HCT116 (cell line): ENCODE results near the gene CAMK2A. TPM values are rescaled to one million over a fixed set of nuclear protein-coding genes. Genes with fewer than 3 reads are reported as not detected.

ENCODE experiments used
- ATAC-seq: fragments of 200-7000 bp; cut with Tn5 transposase; 2 replicates; pipeline ENCODE4 v1.9.1; 2020; ENCODE audit warnings: mild to moderate bottlenecking, moderate library complexity
- BruUV-seq: library from RNA; stranded (reverse); fragments of 400-500 nt; replicated peaks from 2 replicates; lab custom pipeline; 2021; lab: Mats Ljungman, UMichigan
- CTCF ChIA-PET: fragments of 300-600 bp; sonication (Branson Sonifier 250); formaldehyde crosslinking; loops from one replicate; lab custom pipeline; 2021; ENCODE audit warnings: antibody characterized with exemption; lab: Charles Lee
- POLR2A ChIA-PET: fragments of 300-600, 350-600 bp; sonication (Branson Sonifier 250); formaldehyde crosslinking; loops from one replicate; lab custom pipeline; 2021; ENCODE audit warnings: antibody characterized with exemption; lab: Charles Lee
- RAD21 ChIA-PET, 2 experiments: fragments of 300-600 bp; sonication (Branson Sonifier 250); formaldehyde crosslinking; loops; one replicate each; lab custom pipeline; 2023; ENCODE audit warnings: low total read pairs in 2 of 2; ENCODE audit not compliant: uncharacterized antibody in 2 of 2, unreplicated experiment in 2 of 2, low non-redundant PET in 1 of 2; lab: Charles Lee
- DNase-seq: peaks from one replicate; pipeline ENCODE4 v3.0.0-alpha.2; 2010; ENCODE audit warnings: low read depth, low spot score
- H2AFZ ChIP-seq: fragments of 200-600 bp; shearing (Covaris generic), sonication (generic); 2 replicates; pipeline ENCODE4 v1.6.1; 2017; ENCODE audit warnings: low read depth, mixed run types, mixed read lengths, antibody characterized with exemption, low read length; ENCODE audit not compliant: poor library complexity, severe bottlenecking
- H3K27ac ChIP-seq: 2 replicates; pipeline ENCODE4 v1.5.1; 2012; ENCODE audit warnings: low read depth, low read length
- H3K27me3 ChIP-seq: fragments of 200-600 bp; sonication (generic); 2 replicates; pipeline ENCODE4 v1.6.1; 2016; ENCODE audit warnings: mixed run types, low read length, mixed read lengths; ENCODE audit not compliant: insufficient read depth
- H3K36me3 ChIP-seq, 2 experiments: fragments of 200-500 bp in 1 of 2; fragments of 200-600 bp in 1 of 2; sonication (Bioruptor generic) in 1 of 2; sonication (generic) in 1 of 2; 2 replicates each; pipeline versions ENCODE4 v1.5.1 to v1.6.1; 2014 to 2016; ENCODE audit warnings: low read length in 2 of 2, inconsistent platforms in 1 of 2, mixed read lengths in 1 of 2, mixed run types in 1 of 2; ENCODE audit not compliant: insufficient read depth in 2 of 2, control insufficient read depth in 1 of 2
- H3K4me1 ChIP-seq, 2 experiments: fragments of 200-600 bp in 1 of 2; sonication (generic) in 1 of 2; 2 replicates each; pipeline versions ENCODE4 v1.5.1 to v1.6.1; 2012 to 2017; ENCODE audit warnings: low read length in 2 of 2, inconsistent platforms in 1 of 2, mild to moderate bottlenecking in 1 of 2, mixed read lengths in 1 of 2, mixed run types in 1 of 2, moderate library complexity in 1 of 2; ENCODE audit not compliant: insufficient read depth in 2 of 2, control insufficient read depth in 1 of 2
- H3K4me2 ChIP-seq: fragments of 200-600 bp; sonication (generic); 2 replicates; pipeline ENCODE4 v1.6.1; 2017; ENCODE audit warnings: mixed run types, low read length, mixed read lengths
- H3K4me3 ChIP-seq, 2 experiments: fragments of 200-600 bp in 1 of 2; sonication (generic) in 1 of 2; replicated peaks in 1 of 2; 2 replicates each; pipeline ENCODE4 v1.5.1; 2011 to 2016; ENCODE audit warnings: low read length in 2 of 2, control low read depth in 1 of 2, low read depth in 1 of 2, mild to moderate bottlenecking in 1 of 2, mixed read lengths in 1 of 2, mixed run types in 1 of 2
- H3K79me2 ChIP-seq: fragments of 200-600 bp; sonication (generic); 2 replicates; pipeline ENCODE4 v1.6.1; 2017; ENCODE audit warnings: mild to moderate bottlenecking, mixed run types, low read length, moderate library complexity, mixed read lengths; ENCODE audit not compliant: insufficient read depth
- H3K9ac ChIP-seq: fragments of 200-600 bp; sonication (generic); 2 replicates; pipeline ENCODE4 v1.6.1; 2016; ENCODE audit warnings: low read length, mixed read lengths
- H3K9me2 ChIP-seq: fragments of 200-600 bp; sonication (generic), shearing (Covaris generic); 2 replicates; pipeline ENCODE4 v1.6.1; 2017; ENCODE audit warnings: mixed run types, mild to moderate bottlenecking, moderate library complexity; ENCODE audit not compliant: insufficient read depth
- H3K9me3 ChIP-seq, 2 experiments: fragments of 200-500 bp in 1 of 2; fragments of 200-600 bp in 1 of 2; sonication (Bioruptor generic) in 1 of 2; sonication (generic) in 1 of 2; 2 replicates each; pipeline ENCODE4 v1.6.1; 2014 to 2017; ENCODE audit warnings: low read length in 2 of 2, mixed read lengths in 2 of 2, inconsistent platforms in 1 of 2, low read depth in 1 of 2, mild to moderate bottlenecking in 1 of 2, mixed run types in 1 of 2, moderate library complexity in 1 of 2; ENCODE audit not compliant: control insufficient read depth in 1 of 2, insufficient read depth in 1 of 2
- H4K20me1 ChIP-seq: fragments of 200-600 bp; sonication (generic), shearing (Covaris generic); 2 replicates; pipeline ENCODE4 v1.6.1; 2017; ENCODE audit warnings: mixed run types, mild to moderate bottlenecking, moderate library complexity; ENCODE audit not compliant: insufficient read depth
- CBX3 ChIP-seq: IDR thresholded peaks from 2 replicates; pipeline ENCODE4 v1.6.1; 2012; ENCODE audit warnings: low read depth
- EGR1 ChIP-seq: IDR thresholded peaks from 2 replicates; pipeline ENCODE4 v1.6.1; 2012; ENCODE audit warnings: low read depth
- EZH2 ChIP-seq: fragments of 200-600 bp; sonication (generic); IDR thresholded peaks from 2 replicates; pipeline ENCODE4 v1.6.1; 2017; ENCODE audit warnings: antibody characterized with exemption, mixed run types
- EZH2phosphoT487 ChIP-seq: fragments of 200-600 bp; IDR thresholded peaks from 2 replicates; pipeline ENCODE4 v1.6.1; 2018; ENCODE audit warnings: antibody characterized with exemption, borderline replicate concordance
- FOSL1 ChIP-seq: IDR thresholded peaks from 2 replicates; pipeline ENCODE4 v1.6.1; 2012; ENCODE audit warnings: low read depth
- SRF ChIP-seq: IDR thresholded peaks from 2 replicates; pipeline ENCODE4 v1.6.1; 2012; ENCODE audit warnings: low read depth
- YY1 ChIP-seq: IDR thresholded peaks from 2 replicates; pipeline ENCODE4 v1.6.1; 2011; ENCODE audit warnings: low read length, low read depth, moderate library complexity, mild to moderate bottlenecking; ENCODE audit not compliant: insufficient replicate concordance; ENCODE audit errors: extremely low read depth
- intact Hi-C: fragments of 100-400 bp; cut with micrococcal nuclease; formaldehyde crosslinking; loops from 2 replicates; pipeline ENCODE4 v1.10.0; 2022
- total RNA-seq: library from RNA; stranded (reverse); gene quantifications from one replicate; pipeline ENCODE4 v1.2.1, GENCODE V29; 2021; ENCODE audit not compliant: unreplicated experiment
- TF ChIP-seq, protein P1 (sequence below): IDR thresholded peaks from 2 replicates; pipeline ENCODE4 v1.6.1; 2011; ENCODE audit warnings: mild to moderate bottlenecking, low read length, moderate library complexity; ENCODE audit not compliant: insufficient replicate concordance; ENCODE audit errors: extremely low read depth
- TF ChIP-seq, protein P2 (sequence below): IDR thresholded peaks from 2 replicates; pipeline ENCODE4 v1.6.1; 2012; ENCODE audit warnings: low read depth

The CAMK2A gene
- total RNA-seq, 1 experiment from 2014 or later, result not detected

GRCh38 chr5:150316320-150316719 lies 26.7 kb upstream of the CAMK2A start:
- Histone ChIP-seq H3K36me3 (no peaks in the 10 kb centered on the region), H3K9ac (peak overlapping the region; percentile 29; the same call in 1 of the 2 replicates), H3K9me2 (no peaks in the 10 kb centered on the region), H2AFZ (no peak overlapping the region), H3K79me2 (no peaks in the 10 kb centered on the region), H3K4me2 (peak overlapping the region; percentile 69; the same call in 1 of the 2 replicates), H3K9me3 (no peaks in the 10 kb centered on the region), H3K4me3 (no peak overlapping the region), H3K27me3 (no peaks in the 10 kb centered on the region), H3K4me1 (peaks cover 16 to 45% of the 10 kb centered on the region in 2 experiments), H3K27ac (no peak overlapping the region), H4K20me1 (no peaks in the 10 kb centered on the region)
- intact Hi-C loops, result no loop called here
- DNase-seq, result no peak
- TF ChIP-seq EZH2phosphoT487 (no peak), FOSL1 (no peak), CBX3 (no peak), EGR1 (no peak), EZH2 (no peak)
- TF ChIP-seq, protein P1, sequence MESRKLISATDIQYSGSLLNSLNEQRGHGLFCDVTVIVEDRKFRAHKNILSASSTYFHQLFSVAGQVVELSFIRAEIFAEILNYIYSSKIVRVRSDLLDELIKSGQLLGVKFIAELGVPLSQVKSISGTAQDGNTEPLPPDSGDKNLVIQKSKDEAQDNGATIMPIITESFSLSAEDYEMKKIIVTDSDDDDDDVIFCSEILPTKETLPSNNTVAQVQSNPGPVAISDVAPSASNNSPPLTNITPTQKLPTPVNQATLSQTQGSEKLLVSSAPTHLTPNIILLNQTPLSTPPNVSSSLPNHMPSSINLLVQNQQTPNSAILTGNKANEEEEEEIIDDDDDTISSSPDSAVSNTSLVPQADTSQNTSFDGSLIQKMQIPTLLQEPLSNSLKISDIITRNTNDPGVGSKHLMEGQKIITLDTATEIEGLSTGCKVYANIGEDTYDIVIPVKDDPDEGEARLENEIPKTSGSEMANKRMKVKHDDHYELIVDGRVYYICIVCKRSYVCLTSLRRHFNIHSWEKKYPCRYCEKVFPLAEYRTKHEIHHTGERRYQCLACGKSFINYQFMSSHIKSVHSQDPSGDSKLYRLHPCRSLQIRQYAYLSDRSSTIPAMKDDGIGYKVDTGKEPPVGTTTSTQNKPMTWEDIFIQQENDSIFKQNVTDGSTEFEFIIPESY, result no peak
- POLR2A ChIA-PET, result no interaction called here
- CTCF ChIA-PET, result interaction anchor here (1.6 kb wide), 1 partner anchor 35 kb away, joined by 4 read pairs; no protein-coding TSS in a partner anchor
- no peak for ATAC-seq
- RAD21 ChIA-PET, result no interaction called here
- no TSS peak for BruUV-seq

DNA sequence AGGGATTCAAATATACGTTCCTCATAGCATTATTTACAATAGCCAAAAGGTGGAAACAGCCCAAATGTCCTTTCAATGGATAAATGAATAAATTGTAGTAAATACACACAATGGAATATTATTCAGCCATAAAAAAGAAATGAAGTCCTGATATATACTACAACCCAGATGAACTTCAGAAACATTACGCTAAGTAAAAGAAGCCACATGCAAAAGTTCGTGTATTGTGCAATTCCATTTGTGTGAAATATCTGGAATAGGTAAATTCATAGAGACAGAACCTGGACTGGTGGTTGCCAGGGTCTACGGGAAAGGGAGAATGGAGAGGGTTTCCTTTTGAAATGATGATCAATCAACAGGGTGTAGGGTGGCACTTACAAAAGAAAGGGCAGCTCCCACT lies 25.7 kb upstream of the CAMK2A start:
- intact Hi-C loops, result no loop called here
- Histone ChIP-seq H4K20me1 (no peaks in the 10 kb centered on the region), H3K9ac (no peak overlapping the region), H3K4me3 (no peak overlapping the region), H2AFZ (no peak overlapping the region), H3K27me3 (no peaks in the 10 kb centered on the region), H3K4me2 (no peak overlapping the region), H3K27ac (no peak overlapping the region), H3K79me2 (no peaks in the 10 kb centered on the region), H3K4me1 (peaks cover 15 to 36% of the 10 kb centered on the region in 2 experiments), H3K9me2 (no peaks in the 10 kb centered on the region), H3K36me3 (no peaks in the 10 kb centered on the region), H3K9me3 (no peaks in the 10 kb centered on the region)
- ATAC-seq (no peak), DNase-seq (no peak)
- no TSS peak for BruUV-seq
- POLR2A ChIA-PET, result no interaction called here
- CTCF ChIA-PET, result no interaction called here
- RAD21 ChIA-PET, result no interaction called here
- no peak for TF ChIP-seq EZH2phosphoT487
- TF ChIP-seq, protein P2, sequence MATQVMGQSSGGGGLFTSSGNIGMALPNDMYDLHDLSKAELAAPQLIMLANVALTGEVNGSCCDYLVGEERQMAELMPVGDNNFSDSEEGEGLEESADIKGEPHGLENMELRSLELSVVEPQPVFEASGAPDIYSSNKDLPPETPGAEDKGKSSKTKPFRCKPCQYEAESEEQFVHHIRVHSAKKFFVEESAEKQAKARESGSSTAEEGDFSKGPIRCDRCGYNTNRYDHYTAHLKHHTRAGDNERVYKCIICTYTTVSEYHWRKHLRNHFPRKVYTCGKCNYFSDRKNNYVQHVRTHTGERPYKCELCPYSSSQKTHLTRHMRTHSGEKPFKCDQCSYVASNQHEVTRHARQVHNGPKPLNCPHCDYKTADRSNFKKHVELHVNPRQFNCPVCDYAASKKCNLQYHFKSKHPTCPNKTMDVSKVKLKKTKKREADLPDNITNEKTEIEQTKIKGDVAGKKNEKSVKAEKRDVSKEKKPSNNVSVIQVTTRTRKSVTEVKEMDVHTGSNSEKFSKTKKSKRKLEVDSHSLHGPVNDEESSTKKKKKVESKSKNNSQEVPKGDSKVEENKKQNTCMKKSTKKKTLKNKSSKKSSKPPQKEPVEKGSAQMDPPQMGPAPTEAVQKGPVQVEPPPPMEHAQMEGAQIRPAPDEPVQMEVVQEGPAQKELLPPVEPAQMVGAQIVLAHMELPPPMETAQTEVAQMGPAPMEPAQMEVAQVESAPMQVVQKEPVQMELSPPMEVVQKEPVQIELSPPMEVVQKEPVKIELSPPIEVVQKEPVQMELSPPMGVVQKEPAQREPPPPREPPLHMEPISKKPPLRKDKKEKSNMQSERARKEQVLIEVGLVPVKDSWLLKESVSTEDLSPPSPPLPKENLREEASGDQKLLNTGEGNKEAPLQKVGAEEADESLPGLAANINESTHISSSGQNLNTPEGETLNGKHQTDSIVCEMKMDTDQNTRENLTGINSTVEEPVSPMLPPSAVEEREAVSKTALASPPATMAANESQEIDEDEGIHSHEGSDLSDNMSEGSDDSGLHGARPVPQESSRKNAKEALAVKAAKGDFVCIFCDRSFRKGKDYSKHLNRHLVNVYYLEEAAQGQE, result no peak
- TF ChIP-seq SRF, result no peak
- TF ChIP-seq YY1, result no peak
- TF ChIP-seq, protein P1, result no peak
